HG03159 (cell line): ENCODE data around the gene ARHGAP12.
A peak's percentile ranks its signal among the peaks of the same experiment; 100 is the strongest.
"Not testable (repeated sequence)": the region's sequence is repeated elsewhere in the genome, so short reads cannot be mapped to it uniquely, and the experiment has no call there.

Experiments
- ATAC-seq: cut with Tn5 transposase; IDR thresholded peaks from one replicate; pipeline ENCODE4 v1.9.1; 2021; ENCODE audit warnings: mild to moderate bottlenecking, moderate library complexity; ENCODE audit not compliant: unreplicated experiment

The ARHGAP12 gene

DNA sequence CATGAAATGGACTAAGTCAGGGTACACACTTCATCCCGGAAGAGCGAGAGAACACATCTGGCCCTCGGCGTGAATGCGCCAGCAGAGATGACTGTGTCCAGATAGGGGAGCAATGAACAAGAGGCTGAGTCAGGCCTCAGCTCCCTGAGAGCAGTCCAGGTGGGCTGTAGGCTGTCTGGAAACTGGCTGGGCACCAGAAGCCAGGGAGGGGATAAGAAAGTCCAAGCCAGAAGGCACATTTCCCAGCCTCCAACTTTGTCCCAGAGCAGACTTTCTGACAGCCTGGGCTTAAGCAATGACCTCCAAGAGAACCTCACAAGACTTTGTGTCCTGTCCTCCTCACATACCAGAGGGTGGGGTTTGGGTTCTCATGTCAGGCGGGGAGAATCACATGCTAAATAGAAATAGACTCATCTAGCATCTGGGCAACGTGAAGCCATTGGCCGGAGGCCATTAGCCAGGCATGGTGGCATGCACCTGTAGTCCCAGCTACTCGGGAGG is 157.2 kb downstream of the ARHGAP12 start:
- no peak for ATAC-seq

DNA sequence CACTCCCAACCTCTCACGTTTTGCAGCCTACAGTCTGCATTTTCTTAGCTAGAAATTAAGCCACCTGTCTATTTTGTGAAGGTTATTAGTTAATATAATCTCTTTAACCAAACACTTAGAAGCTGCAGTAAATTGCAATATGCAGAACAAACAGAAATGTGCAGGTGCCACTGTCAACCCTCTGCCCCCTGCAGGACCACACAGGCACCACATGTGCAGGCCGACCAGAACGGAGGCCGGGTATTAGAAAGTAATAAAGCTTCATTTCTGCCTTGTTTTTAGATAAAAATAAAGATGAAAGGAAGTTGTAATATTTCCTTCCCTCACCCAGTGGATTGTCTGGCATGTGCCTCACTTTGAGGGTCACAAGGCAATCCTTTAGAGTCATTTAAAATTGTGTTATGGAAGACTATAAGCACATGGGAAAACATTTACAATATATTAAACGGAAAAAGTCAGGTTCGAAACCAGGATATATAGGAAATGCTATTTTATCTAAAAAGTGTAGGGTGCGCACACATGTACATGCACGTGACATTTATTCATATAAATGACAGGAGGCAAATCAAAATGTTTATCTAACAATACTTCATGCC is 158.2 kb downstream of the ARHGAP12 start:
- peak; percentile 79 for ATAC-seq

DNA sequence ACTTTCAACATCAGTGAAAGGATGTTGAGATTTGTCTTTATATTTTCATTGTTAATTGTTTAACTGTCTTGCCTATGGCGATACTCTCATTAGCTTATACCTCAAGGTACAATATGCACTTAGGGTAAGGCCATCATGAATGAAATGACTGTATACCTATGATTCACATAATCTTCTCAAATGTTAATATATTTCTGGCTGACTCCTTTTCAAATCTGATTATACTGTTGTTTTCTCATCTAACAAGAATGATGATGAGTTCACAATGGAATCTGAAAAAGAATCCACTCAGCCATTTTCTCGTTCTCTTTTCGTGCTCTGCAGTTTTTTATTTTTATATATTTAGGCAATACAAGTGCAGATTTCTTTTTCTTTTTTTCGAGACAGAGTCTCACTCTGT is 159.1 kb downstream of the ARHGAP12 start:
- ATAC-seq, result no peak

DNA sequence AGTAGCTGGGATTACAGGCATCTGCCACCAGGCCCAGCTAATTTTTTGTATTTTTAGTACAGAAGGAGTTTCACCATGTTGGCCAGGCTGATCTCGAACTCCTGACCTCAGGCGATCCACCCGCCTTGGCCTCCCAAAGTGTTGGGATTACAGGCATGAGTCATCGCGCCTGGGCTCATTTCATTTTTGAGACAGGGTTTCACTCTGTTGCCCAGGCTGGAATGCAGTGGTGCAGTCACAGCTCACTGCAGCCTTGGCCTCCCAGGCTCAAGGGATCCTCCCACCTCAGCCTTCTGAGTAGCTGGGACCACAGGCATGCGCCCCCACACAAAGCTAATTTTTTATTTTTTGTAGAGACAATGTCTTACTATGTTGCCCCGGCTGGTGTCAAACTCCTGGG is 159.7 kb downstream of the ARHGAP12 start:
- ATAC-seq, result not testable (repeated sequence)

DNA sequence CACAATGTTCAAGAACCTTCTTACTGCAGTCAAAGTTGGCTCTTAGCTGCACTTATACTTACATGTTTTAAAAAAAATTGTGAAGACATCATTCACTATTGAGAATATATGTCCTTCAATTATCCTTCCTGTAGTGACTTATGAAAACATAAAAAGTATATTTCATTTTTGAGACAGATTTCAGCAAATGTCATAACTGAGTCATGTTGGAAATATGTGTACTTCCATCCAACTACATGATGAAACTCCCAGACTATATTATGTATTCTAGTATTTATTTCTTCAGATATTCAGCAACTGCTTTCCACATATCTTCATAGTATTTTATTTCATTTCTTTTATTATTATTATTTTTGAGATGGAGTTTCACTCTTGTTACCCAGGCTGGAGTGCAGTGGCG is 160.2 kb downstream of the ARHGAP12 start:
- no peak for ATAC-seq

DNA sequence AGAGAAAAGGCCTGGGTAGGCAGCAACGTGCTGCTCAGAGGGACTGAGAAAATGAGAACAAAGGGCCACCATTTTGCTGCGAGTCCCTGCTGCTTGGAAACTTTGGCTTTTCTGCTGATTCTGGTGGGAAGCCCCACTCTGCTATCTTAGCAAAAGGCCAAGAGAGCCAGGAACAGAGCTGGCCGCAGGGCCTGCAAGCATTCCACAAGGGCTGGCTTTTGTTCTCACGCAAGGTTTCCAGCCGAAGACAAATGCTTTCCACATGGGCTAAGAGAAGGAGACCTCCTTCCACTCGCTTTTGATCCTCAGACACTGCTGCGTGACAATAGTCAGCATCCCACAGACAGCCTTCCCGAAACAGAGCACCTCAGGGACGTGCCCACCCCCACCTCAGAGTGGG is 163.1 kb downstream of the ARHGAP12 start:
- no peak for ATAC-seq

DNA sequence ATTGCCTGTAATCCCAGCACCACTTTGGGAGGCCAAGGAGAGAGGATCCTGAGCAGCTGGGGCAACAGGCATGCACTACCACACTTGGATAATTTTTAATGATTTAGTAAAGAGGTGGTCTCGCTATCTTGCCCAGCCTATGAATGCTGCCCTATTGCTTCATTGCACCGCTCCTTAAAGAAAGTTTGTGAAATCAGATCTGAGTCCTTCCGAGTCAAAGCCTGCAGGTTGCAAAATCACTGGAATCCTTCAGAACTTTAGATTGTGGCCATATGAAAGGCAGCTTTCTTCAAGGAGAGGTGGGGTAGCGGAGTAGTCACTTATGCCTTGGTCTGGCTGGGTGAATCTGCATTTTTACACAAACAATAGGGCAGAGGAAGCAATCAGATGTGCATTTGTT is 166.3 kb downstream of the ARHGAP12 start:
- ATAC-seq, result no peak

DNA sequence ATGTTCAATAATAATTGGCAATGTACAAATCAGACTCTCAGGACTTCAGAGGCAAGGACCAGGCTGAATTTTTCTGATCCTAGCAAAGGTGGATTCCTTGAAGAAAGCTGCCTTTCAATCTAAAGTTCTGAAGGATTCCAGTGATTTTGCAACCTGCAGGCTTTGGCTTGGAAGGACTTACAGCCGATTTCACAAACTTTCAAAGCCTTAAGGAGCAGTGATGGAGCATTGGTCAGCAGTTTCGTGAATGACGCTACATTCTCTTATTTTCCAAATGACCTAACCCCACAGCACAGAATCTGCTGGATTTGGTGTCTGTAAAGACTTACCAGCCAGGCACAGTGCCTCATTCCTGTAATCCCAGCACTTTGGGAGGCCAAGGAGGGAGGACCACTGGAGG is 167.5 kb downstream of the ARHGAP12 start:
- ATAC-seq, result no peak

DNA sequence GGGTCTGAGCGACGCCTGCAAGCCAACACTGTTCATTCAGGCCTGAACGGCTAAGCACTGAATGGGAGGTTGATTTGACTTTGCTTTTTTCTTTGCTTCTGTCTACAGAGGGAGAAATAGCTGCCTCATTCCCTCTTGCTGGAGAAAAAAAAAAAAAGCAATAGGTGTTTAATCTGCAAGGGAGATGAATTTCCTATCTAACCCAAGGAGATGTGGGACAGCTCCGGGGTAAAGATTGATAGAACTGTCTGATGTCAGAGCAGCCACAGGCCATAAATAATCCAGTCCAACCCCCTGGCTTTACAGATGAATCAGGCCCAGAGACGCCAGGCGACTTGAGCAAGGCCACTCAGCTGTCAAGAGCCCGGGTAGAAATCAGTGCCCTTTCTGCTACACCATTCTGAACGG is 168.0 kb downstream of the ARHGAP12 start:
- no peak for ATAC-seq

DNA sequence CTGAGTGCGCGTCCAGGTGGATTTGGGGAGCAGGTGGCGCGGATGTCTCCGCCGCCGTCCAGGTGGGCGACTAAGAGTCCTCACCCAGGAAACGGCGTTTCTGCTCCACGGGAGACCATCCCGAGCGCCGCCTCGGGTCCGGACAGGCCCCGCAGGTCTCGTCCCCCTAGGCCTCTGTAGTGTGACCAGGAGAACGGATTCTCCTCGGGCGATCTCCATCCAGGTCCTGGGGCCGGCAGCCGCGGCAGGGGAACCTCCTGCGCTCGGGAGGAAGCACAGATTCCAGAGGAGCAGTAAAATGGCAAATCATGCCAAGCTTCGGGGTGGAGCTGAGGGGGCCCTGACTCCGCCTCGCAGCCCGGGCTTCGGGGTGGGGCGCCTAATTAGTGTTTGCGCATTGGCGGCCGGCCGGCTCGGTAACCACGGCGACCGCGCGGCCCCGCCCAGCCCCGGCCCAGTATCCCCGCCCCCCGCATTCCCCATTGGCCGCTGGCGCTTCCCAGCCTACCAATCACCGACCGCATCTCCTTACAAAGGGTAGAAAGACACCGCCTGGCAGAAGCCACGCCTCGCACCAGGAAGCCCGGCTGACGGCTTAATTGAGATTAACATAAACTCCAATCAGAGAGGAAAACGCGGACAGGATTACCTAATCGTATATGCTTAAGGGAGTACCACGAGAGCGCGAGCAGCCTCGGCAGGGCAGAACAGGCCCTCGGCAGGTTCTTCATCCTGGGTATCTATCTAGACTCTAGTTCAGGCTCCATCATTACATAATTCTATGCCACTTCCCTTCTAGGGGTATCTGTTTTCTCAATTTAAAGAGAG is 168.6 kb downstream of the ARHGAP12 start:
- peak; percentile 93 for ATAC-seq

DNA sequence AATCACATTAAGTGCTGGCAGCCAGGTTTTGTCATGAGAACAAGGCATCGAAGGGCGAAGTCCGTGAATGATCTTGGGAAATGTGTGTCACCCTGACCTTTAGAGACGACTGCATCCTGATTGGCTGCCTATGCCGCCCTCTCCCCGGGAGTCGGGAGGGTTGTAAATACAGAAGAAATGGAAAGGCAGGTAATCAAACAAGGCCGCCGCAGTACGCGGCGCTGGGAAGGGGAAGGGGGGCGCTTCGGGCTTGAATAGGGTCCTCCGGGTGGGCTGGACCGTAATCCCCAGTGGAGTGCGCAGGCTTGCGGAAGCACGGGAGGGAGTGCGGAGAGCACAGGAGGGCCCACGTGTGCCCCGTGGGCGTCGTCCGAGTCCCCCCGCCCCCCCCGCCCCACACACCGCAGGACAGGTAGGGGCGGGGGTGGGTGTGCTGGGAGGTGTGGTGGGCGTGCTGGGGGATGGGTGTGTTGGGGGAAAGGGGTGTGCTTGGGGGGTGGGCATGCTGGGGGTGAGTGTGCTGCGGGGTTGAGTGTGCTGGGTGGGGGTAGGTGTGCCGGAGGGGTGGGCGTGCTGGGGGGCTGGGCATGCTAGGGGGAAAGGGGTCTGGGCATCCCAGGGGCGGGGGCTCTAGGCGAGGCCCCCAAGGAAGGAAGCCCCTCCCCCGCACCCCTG is 169.4 kb downstream of the ARHGAP12 start:
- ATAC-seq, result no peak

DNA sequence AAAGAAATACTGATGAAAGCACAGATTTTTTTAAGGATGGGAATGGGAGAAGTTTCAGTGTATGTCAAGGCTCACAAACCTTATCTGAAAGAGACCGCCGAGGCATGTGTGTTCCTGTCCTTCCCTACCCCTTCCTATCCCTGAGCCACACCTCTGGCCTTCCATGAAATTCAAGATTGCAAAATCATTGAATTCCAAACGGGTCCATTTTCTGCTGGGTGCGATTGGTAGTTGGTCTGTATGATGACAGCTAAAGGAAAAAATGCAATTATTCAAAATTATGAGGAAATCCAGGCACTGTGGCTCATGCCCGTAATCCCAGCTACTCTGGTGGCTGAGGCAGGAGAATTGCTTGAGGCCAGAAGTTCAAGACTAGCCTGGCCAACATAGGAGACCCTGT is 170.1 kb downstream of the ARHGAP12 start:
- no peak for ATAC-seq

DNA sequence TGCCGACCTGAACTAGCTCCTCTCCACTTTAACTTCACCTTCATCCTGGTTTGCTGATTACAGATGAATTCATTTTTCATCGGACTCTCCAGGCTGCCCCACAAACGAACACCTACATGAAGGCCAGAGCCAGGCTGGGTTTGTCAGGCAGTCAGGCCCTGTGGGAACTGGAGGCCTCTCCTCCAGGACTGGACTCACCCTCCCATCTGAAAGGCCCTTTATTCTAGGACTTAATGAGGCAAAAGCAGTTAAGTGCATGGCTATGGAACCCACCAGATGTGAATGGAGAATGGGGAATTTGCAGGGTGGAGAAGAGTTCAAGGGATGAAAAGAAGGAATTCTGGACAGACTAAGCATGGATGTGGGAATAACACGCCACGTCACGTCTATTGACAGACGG is 170.8 kb downstream of the ARHGAP12 start:
- no peak for ATAC-seq

DNA sequence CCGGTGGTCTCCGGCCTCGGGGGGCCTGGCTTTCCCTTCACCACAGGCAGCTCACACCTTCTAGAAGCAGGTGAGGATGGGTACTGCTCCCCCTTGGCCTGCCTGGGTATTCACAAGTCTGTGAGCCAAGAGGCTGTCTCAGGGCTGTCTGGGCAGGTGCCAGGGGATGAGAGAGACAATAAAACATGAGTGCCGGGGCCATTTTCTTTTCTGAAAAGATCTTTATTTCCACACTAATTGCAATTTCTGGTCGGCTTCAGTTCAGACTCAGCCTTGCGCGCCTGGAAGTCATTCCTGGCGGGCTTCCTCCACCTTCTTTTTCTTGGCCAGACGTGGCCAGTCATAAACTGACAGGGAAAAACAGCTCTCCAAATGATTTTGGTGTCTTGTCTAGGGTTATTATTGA is 171.2 kb downstream of the ARHGAP12 start:
- ATAC-seq, result no peak

DNA sequence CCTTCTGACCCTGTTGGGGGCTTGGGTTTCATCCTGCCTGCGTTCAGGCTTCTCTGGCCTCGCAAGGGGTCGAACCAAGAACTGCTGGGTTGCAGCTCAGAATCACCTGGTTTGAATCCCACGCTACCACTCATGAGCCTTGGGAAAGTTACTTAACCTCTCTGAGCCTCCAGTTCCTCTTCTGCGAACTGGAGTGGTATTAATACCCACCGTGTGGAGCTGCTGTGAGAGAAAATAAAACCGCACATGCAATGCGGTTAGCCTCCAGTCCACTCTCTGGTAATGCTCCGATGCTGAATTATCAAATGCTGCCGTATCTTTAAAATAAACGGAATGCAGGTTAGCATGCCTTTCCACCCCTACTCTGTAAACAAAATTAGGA is 171.9 kb downstream of the ARHGAP12 start:
- ATAC-seq, result no peak

DNA sequence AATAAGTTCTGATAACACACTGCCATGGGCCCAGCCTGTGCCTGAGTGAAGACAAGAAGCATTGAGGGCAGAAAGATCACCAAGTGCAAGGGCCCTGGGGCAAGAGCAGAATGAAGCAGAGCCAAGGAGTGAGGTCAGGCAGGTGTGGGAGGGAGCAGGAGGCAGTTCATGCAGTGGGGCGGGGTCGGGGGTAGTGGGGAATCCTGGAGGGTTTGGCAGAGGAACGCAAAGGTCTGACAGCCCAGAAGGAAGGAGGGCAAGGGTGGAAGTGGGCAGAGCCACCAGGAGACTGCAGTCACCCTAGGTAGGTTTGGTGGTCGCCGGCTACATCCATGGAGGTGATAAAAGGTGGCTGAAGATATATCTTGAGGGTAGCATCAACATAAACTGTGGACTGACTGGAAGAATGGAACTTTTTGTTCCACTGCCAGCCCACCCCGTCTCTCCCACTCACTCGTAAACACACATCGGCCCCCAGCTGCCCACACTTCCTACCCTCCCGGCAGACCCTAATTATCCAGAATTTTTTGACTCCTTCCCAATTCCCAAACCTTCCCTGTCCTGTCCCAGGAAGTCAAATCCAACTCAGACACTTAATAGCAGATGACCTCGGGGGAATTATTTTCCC is 172.4 kb downstream of the ARHGAP12 start:
- ATAC-seq, result no peak
